GM23338 (cell line): ENCODE data around the gene IVD. TPM values are rescaled to one million over a fixed set of nuclear protein-coding genes. Genes with fewer than 3 reads are reported as not detected.

Experiments
- ATAC-seq: fragments of 200-7000 bp; cut with Tn5 transposase; 3 replicates; pipeline ENCODE4 v1.9.1; 2020
- DNase-seq: peaks from one replicate; pipeline ENCODE4 v3.0.0-alpha.2; 2015; ENCODE audit warnings: low spot score
- H2AFZ ChIP-seq: fragments of 200-600 bp; sonication (generic); 2 replicates; pipeline ENCODE4 v1.8.0; 2016; ENCODE audit warnings: antibody characterized with exemption, mild to moderate bottlenecking, moderate library complexity
- H3F3A ChIP-seq: fragments of 200-600 bp; sonication (generic); replicated peaks from 2 replicates; pipeline ENCODE4 v1.8.0; 2017; ENCODE audit warnings: antibody characterized with exemption, mixed run types, low read depth
- H3K27ac ChIP-seq: fragments of 200-600 bp; sonication (generic); 2 replicates; pipeline ENCODE4 v1.6.1; 2016; ENCODE audit warnings: low read depth
- H3K27me3 ChIP-seq: fragments of 200-600 bp; sonication (generic); 2 replicates; pipeline ENCODE4 v1.8.0; 2016; ENCODE audit warnings: mild to moderate bottlenecking, mixed run types, moderate library complexity; ENCODE audit not compliant: insufficient read depth
- H3K36me3 ChIP-seq: fragments of 200-600 bp; sonication (generic); 2 replicates; pipeline ENCODE4 v1.8.0; 2016; ENCODE audit warnings: mild to moderate bottlenecking; ENCODE audit not compliant: insufficient read depth
- H3K4me1 ChIP-seq: fragments of 200-600 bp; sonication (generic); 2 replicates; pipeline ENCODE4 v1.8.0; 2016; ENCODE audit warnings: mild to moderate bottlenecking, moderate library complexity; ENCODE audit not compliant: insufficient read depth
- H3K4me2 ChIP-seq: fragments of 200-600 bp; sonication (generic); 2 replicates; pipeline ENCODE4 v1.7.1; 2017; ENCODE audit warnings: mixed run types
- H3K4me3 ChIP-seq: fragments of 200-600 bp; sonication (generic); 2 replicates; pipeline ENCODE4 v1.6.1; 2016; ENCODE audit warnings: mixed run types
- H3K79me2 ChIP-seq: fragments of 200-600 bp; sonication (generic); replicated peaks from 2 replicates; pipeline ENCODE4 v1.8.0; 2017; ENCODE audit warnings: mild to moderate bottlenecking; ENCODE audit not compliant: insufficient read depth
- H3K9me2 ChIP-seq: fragments of 200-600 bp; sonication (generic); 2 replicates; pipeline ENCODE4 v1.8.0; 2017; ENCODE audit not compliant: insufficient read depth
- H4K20me1 ChIP-seq: fragments of 200-600 bp; sonication (generic); replicated peaks from 2 replicates; pipeline ENCODE4 v1.8.0; 2017; ENCODE audit warnings: mild to moderate bottlenecking; ENCODE audit not compliant: insufficient read depth
- H3K27ac Mint-ChIP-seq: 2 replicates; pipeline ENCODE4 v1.8.0; 2020; ENCODE audit warnings: inconsistent platforms, mild to moderate bottlenecking, moderate library complexity, mixed read lengths
- H3K27me3 Mint-ChIP-seq: 3 replicates; pipeline ENCODE4 v1.8.0; 2022; ENCODE audit warnings: low read depth, mild to moderate bottlenecking, moderate library complexity, mixed read lengths, inconsistent platforms; ENCODE audit not compliant: insufficient read depth, poor library complexity
- H3K36me3 Mint-ChIP-seq: 3 replicates; pipeline ENCODE4 v1.8.0; 2021; ENCODE audit warnings: low read depth, mild to moderate bottlenecking, inconsistent platforms, moderate library complexity, mixed read lengths
- H3K4me1 Mint-ChIP-seq: 3 replicates; pipeline ENCODE4 v1.8.0; 2020; ENCODE audit warnings: mild to moderate bottlenecking, inconsistent platforms, mixed read lengths
- H3K4me3 Mint-ChIP-seq: 3 replicates; pipeline ENCODE4 v1.8.0; 2021; ENCODE audit warnings: moderate library complexity, mild to moderate bottlenecking, inconsistent platforms, mixed read lengths
- H3K9me3 Mint-ChIP-seq: 3 replicates; pipeline ENCODE4 v1.8.0; 2020; ENCODE audit warnings: moderate library complexity, mild to moderate bottlenecking, inconsistent platforms, mixed read lengths
- CREB1 ChIP-seq: fragments of 250-450 bp; sonication (Bioruptor Pico); IDR thresholded peaks from 2 replicates; pipeline ENCODE4 v1.5.0; 2020; ENCODE audit warnings: low read depth, mild to moderate bottlenecking, moderate library complexity
- EZH2phosphoT487 ChIP-seq: fragments of 200-600 bp; sonication (generic); IDR thresholded peaks from one replicate; pipeline ENCODE4 v1.8.1; 2018; ENCODE audit warnings: antibody characterized with exemption; ENCODE audit not compliant: unreplicated experiment
- JUNB ChIP-seq: IDR thresholded peaks from one replicate; pipeline ENCODE4 v1.6.1; 2016; ENCODE audit warnings: antibody characterized with exemption; ENCODE audit not compliant: unreplicated experiment
- NANOG ChIP-seq: IDR thresholded peaks from 2 replicates; pipeline ENCODE4 v1.6.1; 2016; ENCODE audit warnings: antibody characterized with exemption, borderline replicate concordance
- POLR2AphosphoS5 ChIP-seq: IDR thresholded peaks from 2 replicates; pipeline ENCODE4 v1.6.1; 2016; ENCODE audit warnings: antibody characterized with exemption, low read depth
- ZNF114 ChIP-seq: fragments of 250-450 bp; sonication (Bioruptor Pico); IDR thresholded peaks from 2 replicates; pipeline ENCODE4 v1.5.0; 2020; ENCODE audit warnings: mild to moderate bottlenecking, moderate library complexity
- polyA plus RNA-seq: library from polyadenylated mRNA; unstranded; fragments of >200 nt; fragmentation: Nextera tagmentation; extraction: Ambion mirVana; gene quantifications from 2 replicates; pipeline ENCODE4 v1.2.1, GENCODE V29; 2016
- total RNA-seq: library from RNA; depleted of rRNA; stranded (reverse); fragments of >200 nt; shearing (Covaris generic); gene quantifications from 2 replicates; pipeline ENCODE4 v1.2.3, GENCODE V29; 2014
- TF ChIP-seq, protein P1 (sequence below), 2 experiments: fragments of 200-600 bp in 1 of 2; sonication (generic) in 1 of 2; conservative IDR thresholded peaks; 2 replicates each; pipeline versions ENCODE4 v1.5.1 to v1.6.1; 2016 to 2017; ENCODE audit warnings: antibody characterized with exemption in 2 of 2, low read depth in 2 of 2, mild to moderate bottlenecking in 2 of 2, moderate library complexity in 1 of 2
- TF ChIP-seq, protein P2 (sequence below): IDR thresholded peaks from one replicate; pipeline ENCODE4 v1.6.1; 2018; ENCODE audit warnings: antibody characterized with exemption; ENCODE audit not compliant: unreplicated experiment
- TF ChIP-seq, protein P3 (sequence below): IDR thresholded peaks from 2 replicates; pipeline ENCODE4 v1.6.1; 2016; ENCODE audit warnings: antibody characterized with exemption

Gene IVD
- total and polyA plus RNA-seq, 2 experiments from 2014 or later, result 54.1 to 75.4 TPM

DNA sequence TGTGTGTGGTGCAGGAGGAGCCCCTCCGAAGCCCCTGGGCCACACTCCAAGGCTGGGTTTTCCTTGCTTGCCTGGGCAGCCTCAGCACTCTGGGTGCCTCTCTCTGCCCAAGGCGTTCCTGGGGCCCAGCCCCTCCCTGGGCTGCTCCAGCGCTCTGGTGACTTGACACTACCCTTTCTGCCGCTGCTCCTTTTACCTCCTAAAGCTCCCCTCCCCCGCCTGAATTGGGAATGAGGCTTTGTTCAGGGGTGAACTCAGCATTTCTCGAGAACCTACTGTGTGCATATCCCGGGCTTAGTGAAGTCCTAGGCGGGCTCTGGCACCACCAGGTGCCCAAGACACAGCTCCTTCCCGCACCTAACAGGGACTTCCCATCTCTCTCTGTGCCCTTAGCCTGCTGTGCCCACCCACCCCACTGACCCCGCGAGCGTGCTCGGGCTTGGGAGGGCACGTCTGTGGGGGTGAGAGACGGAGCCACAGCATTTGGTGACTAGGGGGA, 33.9 kb downstream of the IVD start:
- H3K79me2 ChIP-seq, result peaks cover 31% of the 10 kb centered on the region
- H3K4me2 ChIP-seq, result peak overlapping the region; percentile 100
- peak overlapping the region; percentile 78 for H3K27ac ChIP-seq
- TF ChIP-seq POLR2AphosphoS5 (peak; percentile 49; the same call in 1 of the 2 replicates), EZH2phosphoT487 (no peak), JUNB (no peak), CREB1 (CRISPR knock-in tag) (no peak), ZNF114 (CRISPR knock-in tag) (no peak), NANOG (no peak)
- TF ChIP-seq, protein P1, sequence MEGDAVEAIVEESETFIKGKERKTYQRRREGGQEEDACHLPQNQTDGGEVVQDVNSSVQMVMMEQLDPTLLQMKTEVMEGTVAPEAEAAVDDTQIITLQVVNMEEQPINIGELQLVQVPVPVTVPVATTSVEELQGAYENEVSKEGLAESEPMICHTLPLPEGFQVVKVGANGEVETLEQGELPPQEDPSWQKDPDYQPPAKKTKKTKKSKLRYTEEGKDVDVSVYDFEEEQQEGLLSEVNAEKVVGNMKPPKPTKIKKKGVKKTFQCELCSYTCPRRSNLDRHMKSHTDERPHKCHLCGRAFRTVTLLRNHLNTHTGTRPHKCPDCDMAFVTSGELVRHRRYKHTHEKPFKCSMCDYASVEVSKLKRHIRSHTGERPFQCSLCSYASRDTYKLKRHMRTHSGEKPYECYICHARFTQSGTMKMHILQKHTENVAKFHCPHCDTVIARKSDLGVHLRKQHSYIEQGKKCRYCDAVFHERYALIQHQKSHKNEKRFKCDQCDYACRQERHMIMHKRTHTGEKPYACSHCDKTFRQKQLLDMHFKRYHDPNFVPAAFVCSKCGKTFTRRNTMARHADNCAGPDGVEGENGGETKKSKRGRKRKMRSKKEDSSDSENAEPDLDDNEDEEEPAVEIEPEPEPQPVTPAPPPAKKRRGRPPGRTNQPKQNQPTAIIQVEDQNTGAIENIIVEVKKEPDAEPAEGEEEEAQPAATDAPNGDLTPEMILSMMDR (conservative IDR thresholded peaks at IDR 0.05; ENCODE audit: low read depth in 2 of 2), result peak in 1 of 2 experiments; percentile 7; a peak in 1 of 4 replicates
- TF ChIP-seq, protein P2, sequence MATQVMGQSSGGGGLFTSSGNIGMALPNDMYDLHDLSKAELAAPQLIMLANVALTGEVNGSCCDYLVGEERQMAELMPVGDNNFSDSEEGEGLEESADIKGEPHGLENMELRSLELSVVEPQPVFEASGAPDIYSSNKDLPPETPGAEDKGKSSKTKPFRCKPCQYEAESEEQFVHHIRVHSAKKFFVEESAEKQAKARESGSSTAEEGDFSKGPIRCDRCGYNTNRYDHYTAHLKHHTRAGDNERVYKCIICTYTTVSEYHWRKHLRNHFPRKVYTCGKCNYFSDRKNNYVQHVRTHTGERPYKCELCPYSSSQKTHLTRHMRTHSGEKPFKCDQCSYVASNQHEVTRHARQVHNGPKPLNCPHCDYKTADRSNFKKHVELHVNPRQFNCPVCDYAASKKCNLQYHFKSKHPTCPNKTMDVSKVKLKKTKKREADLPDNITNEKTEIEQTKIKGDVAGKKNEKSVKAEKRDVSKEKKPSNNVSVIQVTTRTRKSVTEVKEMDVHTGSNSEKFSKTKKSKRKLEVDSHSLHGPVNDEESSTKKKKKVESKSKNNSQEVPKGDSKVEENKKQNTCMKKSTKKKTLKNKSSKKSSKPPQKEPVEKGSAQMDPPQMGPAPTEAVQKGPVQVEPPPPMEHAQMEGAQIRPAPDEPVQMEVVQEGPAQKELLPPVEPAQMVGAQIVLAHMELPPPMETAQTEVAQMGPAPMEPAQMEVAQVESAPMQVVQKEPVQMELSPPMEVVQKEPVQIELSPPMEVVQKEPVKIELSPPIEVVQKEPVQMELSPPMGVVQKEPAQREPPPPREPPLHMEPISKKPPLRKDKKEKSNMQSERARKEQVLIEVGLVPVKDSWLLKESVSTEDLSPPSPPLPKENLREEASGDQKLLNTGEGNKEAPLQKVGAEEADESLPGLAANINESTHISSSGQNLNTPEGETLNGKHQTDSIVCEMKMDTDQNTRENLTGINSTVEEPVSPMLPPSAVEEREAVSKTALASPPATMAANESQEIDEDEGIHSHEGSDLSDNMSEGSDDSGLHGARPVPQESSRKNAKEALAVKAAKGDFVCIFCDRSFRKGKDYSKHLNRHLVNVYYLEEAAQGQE, result no peak
- TF ChIP-seq, protein P3, sequence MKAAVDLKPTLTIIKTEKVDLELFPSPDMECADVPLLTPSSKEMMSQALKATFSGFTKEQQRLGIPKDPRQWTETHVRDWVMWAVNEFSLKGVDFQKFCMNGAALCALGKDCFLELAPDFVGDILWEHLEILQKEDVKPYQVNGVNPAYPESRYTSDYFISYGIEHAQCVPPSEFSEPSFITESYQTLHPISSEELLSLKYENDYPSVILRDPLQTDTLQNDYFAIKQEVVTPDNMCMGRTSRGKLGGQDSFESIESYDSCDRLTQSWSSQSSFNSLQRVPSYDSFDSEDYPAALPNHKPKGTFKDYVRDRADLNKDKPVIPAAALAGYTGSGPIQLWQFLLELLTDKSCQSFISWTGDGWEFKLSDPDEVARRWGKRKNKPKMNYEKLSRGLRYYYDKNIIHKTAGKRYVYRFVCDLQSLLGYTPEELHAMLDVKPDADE, result no peak
- no peaks in the 10 kb centered on the region for H3K9me2 ChIP-seq
- H4K20me1 ChIP-seq, result peaks cover 21% of the 10 kb centered on the region
- peaks cover 40% of the 10 kb centered on the region for H3K27me3 Mint-ChIP-seq
- no peaks in the 10 kb centered on the region; the same call in 1 of the 2 replicates for H3K36me3 ChIP-seq
- peak; percentile 21 for ATAC-seq
- H3K27me3 ChIP-seq, result peaks cover 21% of the 10 kb centered on the region
- H3K36me3 Mint-ChIP-seq, result peaks cover 13% of the 10 kb centered on the region
- 0 out of 2 replicates have a peak, but pooled peaks cover 9% of the 10 kb centered on the region for H3F3A ChIP-seq
- peak overlapping the region; percentile 94 for H3K4me3 Mint-ChIP-seq
- H3K27ac Mint-ChIP-seq, result peak overlapping the region; percentile 92
- H3K4me1 Mint-ChIP-seq, result peaks cover 58% of the 10 kb centered on the region
- H2AFZ ChIP-seq, result peak overlapping the region; percentile 28; the same call in 1 of the 2 replicates
- DNase-seq, result peak; percentile 94
- peaks cover 56% of the 10 kb centered on the region for H3K4me1 ChIP-seq
- peak overlapping the region; percentile 82 for H3K4me3 ChIP-seq
- no peaks in the 10 kb centered on the region; the same call in 2 of the 3 replicates for H3K9me3 Mint-ChIP-seq
